CD4-positive, CD25-positive, alpha-beta regulatory T cell (primary cell): ENCODE data around the gene DGKE. TPM values are rescaled to one million over a fixed set of nuclear protein-coding genes. Genes with fewer than 3 reads are reported as not detected.

ENCODE experiments used
- ATAC-seq, 2 donors: fragments of 150-1000 bp; cut with Tn5 transposase; one replicate each; pipeline ENCODE4 v1.10.0; 2021; ENCODE audit warnings: low read depth in 2 of 2, moderate number of reproducible peaks in 2 of 2, moderate library complexity in 1 of 2
- DNase-seq, 3 donors: peaks; one replicate each; pipeline versions ENCODE4 v3.0.0 to v3.0.0-alpha.2; 2012 to 2022; ENCODE audit warnings: mixed read lengths in 1 of 3
- H3K27ac ChIP-seq: one replicate; pipeline ENCODE4 v1.7.0; 2013; ENCODE audit warnings: mild to moderate bottlenecking, low read length; ENCODE audit not compliant: insufficient read depth, poor library complexity, severe bottlenecking
- H3K27me3 ChIP-seq: one replicate; pipeline ENCODE4 v1.7.0; 2013; ENCODE audit warnings: low read length; ENCODE audit not compliant: control insufficient read depth, insufficient read depth
- H3K36me3 ChIP-seq: one replicate; pipeline ENCODE4 v1.7.0; 2013; ENCODE audit warnings: mild to moderate bottlenecking, low read length, moderate library complexity; ENCODE audit not compliant: control insufficient read depth, insufficient read depth
- H3K4me1 ChIP-seq: 2 replicates; pipeline ENCODE4 v1.7.0; 2013; ENCODE audit warnings: mild to moderate bottlenecking, low read length; ENCODE audit not compliant: insufficient read depth, control insufficient read depth, poor library complexity, severe bottlenecking
- H3K4me3 ChIP-seq: one replicate; pipeline ENCODE4 v1.7.0; 2013; ENCODE audit warnings: low read depth, mild to moderate bottlenecking, low read length, moderate library complexity
- H3K9me3 ChIP-seq, 2 experiments: 1 replicate in 1 of 2; 2 replicates in 1 of 2; pipeline ENCODE4 v1.7.0; 2013; ENCODE audit warnings: low read length in 2 of 2, mild to moderate bottlenecking in 1 of 2, moderate library complexity in 1 of 2; ENCODE audit not compliant: control insufficient read depth in 2 of 2
- H3K27ac Mint-ChIP-seq, 3 donors: one replicate each; pipeline ENCODE4 v1.8.0; 2020 to 2022; ENCODE audit warnings: mild to moderate bottlenecking in 3 of 3, mixed read lengths in 3 of 3, moderate library complexity in 2 of 3
- H3K27me3 Mint-ChIP-seq: one replicate; pipeline ENCODE4 v1.8.0; 2022; ENCODE audit warnings: mild to moderate bottlenecking, mixed read lengths
- H3K36me3 Mint-ChIP-seq: one replicate; pipeline ENCODE4 v1.8.0; 2020; ENCODE audit warnings: mixed read lengths
- H3K4me1 Mint-ChIP-seq, 4 donors: one replicate each; pipeline ENCODE4 v1.8.0; 2020 to 2022; ENCODE audit warnings: mixed read lengths in 4 of 4, mild to moderate bottlenecking in 1 of 4
- H3K4me3 Mint-ChIP-seq, 4 donors: one replicate each; pipeline ENCODE4 v1.8.0; 2020 to 2022; ENCODE audit warnings: mild to moderate bottlenecking in 4 of 4, mixed read lengths in 4 of 4, moderate library complexity in 3 of 4
- H3K9me3 Mint-ChIP-seq, 7 donors: one replicate each; pipeline ENCODE4 v1.8.0; 2020 to 2022; ENCODE audit warnings: mixed read lengths in 7 of 7, mild to moderate bottlenecking in 3 of 7, moderate library complexity in 2 of 7
- polyA plus RNA-seq, 4 donors: library from polyadenylated mRNA; unstranded; fragments of 300-500 nt; fragmentation: Illumina TruSeq; gene quantifications; one replicate each; pipeline ENCODE4 v1.2.3, GENCODE V29; 2021
- total RNA-seq: library from RNA; stranded (reverse); gene quantifications from one replicate; pipeline ENCODE4 v1.2.3, GENCODE V29; 2022

DGKE gene
- total and polyA plus RNA-seq, 5 donors from 2014 or later, result 6.2 to 45.5 (median 8.0) TPM

DNA sequence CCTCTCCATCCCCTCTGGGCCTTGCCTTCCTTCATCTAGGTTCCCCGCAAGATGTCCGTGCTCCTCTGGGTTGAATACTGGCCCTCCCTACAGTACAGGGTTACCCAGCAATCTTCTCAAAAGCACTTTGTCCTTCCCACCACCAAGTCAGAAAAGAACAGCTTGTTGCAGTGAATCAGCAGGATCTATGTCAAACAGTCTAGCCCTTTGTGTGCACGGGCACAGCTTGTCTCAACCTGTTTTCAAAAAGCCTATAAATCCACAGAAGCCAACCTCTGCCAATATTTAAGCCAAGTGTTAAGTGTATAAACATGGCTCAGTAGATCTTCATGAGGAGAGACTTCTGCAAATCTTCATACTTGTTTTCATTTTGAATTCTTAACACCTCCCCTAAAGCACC, 25.4 kb upstream of the DGKE start:
- H3K27me3 Mint-ChIP-seq, result no peaks in the 10 kb centered on the region
- ATAC-seq (no peak), DNase-seq (no peak)
- no peak overlapping the region for H3K4me3 ChIP-seq
- peaks cover 23% of the 10 kb centered on the region for H3K36me3 Mint-ChIP-seq
- H3K4me1 Mint-ChIP-seq, result peaks cover 0 to 3% (median 0%) of the 10 kb centered on the region in 4 donors
- no peak overlapping the region for H3K27ac ChIP-seq
- H3K4me1 ChIP-seq, result no peaks in the 10 kb centered on the region
- H3K9me3 ChIP-seq, result no peaks in the 10 kb centered on the region
- no peaks in the 10 kb centered on the region for H3K27me3 ChIP-seq
- H3K27ac Mint-ChIP-seq, result no peak overlapping the region
- no peaks in the 10 kb centered on the region for H3K9me3 Mint-ChIP-seq
- no peak overlapping the region for H3K4me3 Mint-ChIP-seq
- H3K36me3 ChIP-seq, result no peaks in the 10 kb centered on the region

DNA sequence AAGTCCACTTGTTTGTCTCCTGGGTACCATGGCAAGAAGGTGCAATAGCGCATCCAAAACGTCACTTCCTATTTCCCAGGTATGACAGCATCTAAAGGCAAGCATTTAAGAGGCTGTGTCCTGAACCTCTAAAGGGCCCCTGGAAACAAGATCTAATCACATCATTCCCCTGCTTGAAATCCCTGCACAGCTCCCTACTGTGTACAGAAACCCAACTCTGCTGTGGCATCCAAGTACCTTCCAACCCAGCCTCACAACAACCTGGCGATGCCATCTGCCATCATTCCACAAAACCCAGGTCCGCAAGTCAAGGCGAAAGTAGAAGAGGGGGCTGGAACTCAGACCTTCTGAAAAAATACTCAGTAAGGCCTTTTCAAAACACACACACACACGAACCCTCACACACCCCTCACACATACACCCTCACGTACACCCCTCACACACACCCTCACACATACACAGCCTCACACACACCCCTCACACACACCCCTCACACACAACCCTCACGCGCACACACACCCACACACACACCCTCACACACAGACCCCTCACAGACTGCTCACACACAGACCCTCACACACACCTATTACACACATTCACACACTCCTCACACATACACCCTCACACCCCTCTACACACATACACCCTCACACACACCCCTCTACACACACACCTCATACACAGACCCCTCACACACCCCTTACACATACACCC, 24.7 kb upstream of the DGKE start:
- Mint-ChIP-seq H3K27me3 (no peaks in the 10 kb centered on the region), H3K27ac (no peak overlapping the region), H3K36me3 (peaks cover 21% of the 10 kb centered on the region), H3K4me3 (no peak overlapping the region), H3K4me1 (peaks cover 0 to 3% (median 0%) of the 10 kb centered on the region in 4 donors), H3K9me3 (no peaks in the 10 kb centered on the region)
- ATAC-seq (no peak), DNase-seq (no peak)
- Histone ChIP-seq H3K27me3 (no peaks in the 10 kb centered on the region), H3K27ac (no peak overlapping the region), H3K36me3 (no peaks in the 10 kb centered on the region), H3K9me3 (no peaks in the 10 kb centered on the region), H3K4me3 (no peak overlapping the region), H3K4me1 (no peaks in the 10 kb centered on the region)

DNA sequence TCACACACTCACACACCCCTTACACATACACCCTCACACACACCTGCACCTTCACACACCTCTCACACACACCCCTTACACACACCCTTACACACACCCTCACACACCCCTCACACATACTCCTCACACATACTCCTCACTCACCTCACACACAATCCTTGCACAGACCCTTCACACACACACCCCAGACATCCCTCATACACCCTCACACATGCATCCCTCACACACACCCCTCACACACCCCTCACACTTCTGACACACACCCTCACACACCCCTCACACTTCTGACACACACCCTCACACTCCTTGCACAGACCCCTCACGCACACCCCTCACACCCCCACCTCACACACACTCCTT, 24.2 kb upstream of the DGKE start:
- Histone ChIP-seq H3K27me3 (no peaks in the 10 kb centered on the region), H3K4me1 (no peaks in the 10 kb centered on the region), H3K9me3 (no peaks in the 10 kb centered on the region), H3K27ac (no peak overlapping the region), H3K4me3 (no peak overlapping the region), H3K36me3 (no peaks in the 10 kb centered on the region)
- Mint-ChIP-seq H3K4me3 (no peak overlapping the region), H3K9me3 (no peaks in the 10 kb centered on the region), H3K27ac (no peak overlapping the region), H3K27me3 (no peaks in the 10 kb centered on the region), H3K4me1 (peaks cover 0 to 3% (median 0%) of the 10 kb centered on the region in 4 donors), H3K36me3 (peaks cover 24% of the 10 kb centered on the region)
- ATAC-seq (no peak), DNase-seq (no peak)

DNA sequence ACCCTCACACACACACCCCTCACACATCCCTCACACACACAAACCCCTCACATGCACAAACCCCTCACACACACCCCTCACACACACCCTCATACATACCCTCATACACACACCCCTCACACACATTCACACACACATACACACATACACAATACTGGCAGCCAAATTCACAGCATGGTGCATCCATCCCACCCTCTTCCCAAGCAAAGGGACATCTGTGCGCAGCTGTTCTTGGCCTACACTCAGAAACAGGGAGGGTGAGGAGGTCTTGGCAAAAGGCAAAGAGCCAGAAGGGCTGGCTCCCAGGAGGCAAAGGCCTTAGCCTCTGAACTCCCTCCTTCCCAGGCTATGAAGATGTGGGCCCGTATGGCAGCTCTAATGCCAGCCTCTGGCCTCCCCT, 23.6 kb upstream of the DGKE start:
- H3K27me3 Mint-ChIP-seq, result no peaks in the 10 kb centered on the region
- H3K27ac Mint-ChIP-seq, result no peak overlapping the region
- Histone ChIP-seq H3K4me1 (no peaks in the 10 kb centered on the region), H3K27ac (no peak overlapping the region), H3K36me3 (no peaks in the 10 kb centered on the region), H3K4me3 (no peak overlapping the region), H3K27me3 (no peaks in the 10 kb centered on the region), H3K9me3 (no peaks in the 10 kb centered on the region)
- peaks cover 0 to 3% (median 0%) of the 10 kb centered on the region in 4 donors for H3K4me1 Mint-ChIP-seq
- no peak for ATAC-seq
- no peak for DNase-seq
- H3K36me3 Mint-ChIP-seq, result peaks cover 28% of the 10 kb centered on the region
- H3K4me3 Mint-ChIP-seq, result no peak overlapping the region
- no peaks in the 10 kb centered on the region for H3K9me3 Mint-ChIP-seq

DNA sequence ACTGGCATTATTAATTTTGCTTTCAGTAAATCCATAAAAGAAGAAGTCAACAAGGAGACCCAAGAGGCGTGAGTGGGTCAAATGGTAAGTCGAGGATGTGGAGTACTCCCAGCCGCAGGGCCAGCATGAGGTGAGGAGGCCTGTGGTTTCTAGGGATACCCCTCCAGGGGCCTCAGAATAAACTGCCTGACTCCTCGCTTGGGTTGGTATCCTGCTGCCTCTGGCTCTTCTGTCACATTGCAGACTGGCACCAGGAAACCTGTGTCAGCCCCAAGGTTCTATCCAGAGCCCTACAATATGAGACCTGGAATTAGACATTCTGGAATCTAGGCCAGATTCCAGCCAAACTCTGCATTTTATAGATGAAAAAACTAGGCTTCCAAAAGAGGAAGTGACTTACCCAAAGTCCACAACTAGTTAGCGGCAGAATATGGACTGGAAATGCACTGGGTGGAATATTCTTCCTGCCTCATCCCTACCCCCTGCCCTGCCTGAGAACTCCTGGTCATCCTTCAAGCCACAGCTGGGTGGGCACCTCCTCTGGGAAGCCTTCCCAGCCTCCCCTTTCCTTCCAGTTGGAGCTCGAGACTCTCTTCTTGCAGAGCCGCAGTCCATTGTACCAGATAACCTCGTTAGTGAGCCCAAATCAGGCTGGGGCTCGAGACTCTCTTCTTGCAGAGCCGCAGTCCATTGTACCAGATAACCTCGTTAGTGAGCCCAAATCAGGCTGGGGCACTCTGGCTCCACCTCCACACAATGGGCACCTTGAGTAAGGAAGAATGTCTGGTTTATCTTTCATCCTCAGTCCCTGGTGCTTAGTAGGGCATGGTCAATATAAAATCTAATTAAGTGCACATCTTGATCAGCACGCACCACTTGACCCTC, 22.8 kb upstream of the DGKE start:
- Histone ChIP-seq H3K36me3 (no peaks in the 10 kb centered on the region), H3K27me3 (no peaks in the 10 kb centered on the region), H3K4me3 (no peak overlapping the region), H3K4me1 (no peaks in the 10 kb centered on the region), H3K27ac (no peak overlapping the region), H3K9me3 (no peaks in the 10 kb centered on the region)
- Mint-ChIP-seq H3K4me1 (peaks cover 0 to 3% (median 0%) of the 10 kb centered on the region in 4 donors), H3K9me3 (no peaks in the 10 kb centered on the region), H3K36me3 (peaks cover 28% of the 10 kb centered on the region), H3K27me3 (no peaks in the 10 kb centered on the region), H3K4me3 (no peak overlapping the region), H3K27ac (peak overlapping the region in 1 of 3 donors; percentile 20)
- no peak for DNase-seq
- ATAC-seq, result no peak

DNA sequence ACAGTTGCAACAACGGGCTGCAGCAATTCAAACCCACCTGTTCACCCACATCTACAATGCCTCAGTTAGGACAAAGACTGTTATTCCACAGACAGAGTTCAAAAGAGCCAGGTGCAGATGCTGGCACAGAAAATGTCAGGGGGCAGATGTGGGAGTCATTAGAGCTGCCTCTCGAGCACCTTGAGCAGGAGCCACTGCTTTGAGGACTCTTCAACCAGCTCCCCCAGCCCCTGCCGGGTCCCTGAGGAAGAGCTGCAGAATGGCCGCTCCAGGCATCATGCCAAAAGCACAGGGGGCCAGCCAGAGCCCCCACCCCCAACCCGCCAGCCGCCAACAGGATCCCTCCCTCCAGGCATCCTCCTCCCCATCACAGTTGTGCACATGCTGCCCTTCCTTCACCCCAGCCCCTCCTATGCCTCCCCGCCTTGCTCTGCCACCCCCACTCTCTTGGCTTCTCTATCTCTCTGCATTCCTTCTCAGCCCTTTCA, 21.0 kb upstream of the DGKE start:
- Histone ChIP-seq H3K27me3 (no peaks in the 10 kb centered on the region), H3K4me3 (no peak overlapping the region), H3K27ac (no peak overlapping the region), H3K4me1 (no peaks in the 10 kb centered on the region), H3K36me3 (no peaks in the 10 kb centered on the region), H3K9me3 (no peaks in the 10 kb centered on the region)
- DNase-seq, result no peak
- Mint-ChIP-seq H3K36me3 (peaks cover 21% of the 10 kb centered on the region), H3K9me3 (no peaks in the 10 kb centered on the region), H3K27me3 (no peaks in the 10 kb centered on the region), H3K27ac (no peak overlapping the region), H3K4me1 (peaks cover 0 to 3% (median 0%) of the 10 kb centered on the region in 4 donors), H3K4me3 (no peak overlapping the region)
- no peak for ATAC-seq

DNA sequence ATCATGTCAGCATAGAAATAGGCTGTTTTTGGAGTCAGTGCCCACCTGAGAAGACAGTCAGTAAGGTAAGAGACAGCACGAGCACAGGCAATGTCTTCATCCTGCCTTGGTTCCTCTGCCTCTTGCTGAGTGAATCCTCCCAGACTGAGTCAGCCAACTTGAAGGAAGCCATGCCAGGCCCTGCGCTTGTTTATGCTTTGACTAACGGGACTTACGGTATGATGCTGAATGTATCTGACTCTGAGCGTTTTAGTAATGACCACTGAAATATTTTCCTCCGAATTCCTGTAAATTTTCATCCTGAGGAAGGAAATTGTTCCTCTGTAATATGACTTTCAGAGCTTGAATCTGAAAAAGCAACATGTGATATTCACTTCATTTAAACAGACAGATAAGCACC, 18.2 kb upstream of the DGKE start:
- no peaks in the 10 kb centered on the region for H3K27me3 ChIP-seq
- Mint-ChIP-seq H3K27me3 (no peaks in the 10 kb centered on the region), H3K36me3 (peaks cover 21% of the 10 kb centered on the region), H3K9me3 (no peaks in the 10 kb centered on the region), H3K4me1 (peaks cover 0 to 8% (median 6%) of the 10 kb centered on the region in 4 donors), H3K4me3 (no peak overlapping the region), H3K27ac (no peak overlapping the region)
- no peaks in the 10 kb centered on the region for H3K9me3 ChIP-seq
- DNase-seq, result no peak
- ATAC-seq, result no peak
- no peak overlapping the region for H3K4me3 ChIP-seq
- H3K27ac ChIP-seq, result no peak overlapping the region
- H3K4me1 ChIP-seq, result no peaks in the 10 kb centered on the region
- no peaks in the 10 kb centered on the region for H3K36me3 ChIP-seq
